Fibroblast of lung (primary cell): ENCODE data around the gene DNER.

ENCODE experiments used
- EZH2 ChIP-seq: IDR thresholded peaks from 2 replicates; pipeline ENCODE4 v1.5.1; 2012; ENCODE audit warnings: low read length, control low read depth, mild to moderate bottlenecking; ENCODE audit errors: missing control alignments
- TF ChIP-seq, protein P1 (sequence below), 2 donors: IDR thresholded peaks in 1 of 2; conservative IDR thresholded peaks in 1 of 2; 1 replicate in 1 of 2; 2 replicates in 1 of 2; pipeline ENCODE4 v1.5.1; 2011 to 2012; ENCODE audit warnings: low read length in 2 of 2, control low read depth in 1 of 2, inconsistent platforms in 1 of 2, low read depth in 1 of 2, mild to moderate bottlenecking in 1 of 2

DNA sequence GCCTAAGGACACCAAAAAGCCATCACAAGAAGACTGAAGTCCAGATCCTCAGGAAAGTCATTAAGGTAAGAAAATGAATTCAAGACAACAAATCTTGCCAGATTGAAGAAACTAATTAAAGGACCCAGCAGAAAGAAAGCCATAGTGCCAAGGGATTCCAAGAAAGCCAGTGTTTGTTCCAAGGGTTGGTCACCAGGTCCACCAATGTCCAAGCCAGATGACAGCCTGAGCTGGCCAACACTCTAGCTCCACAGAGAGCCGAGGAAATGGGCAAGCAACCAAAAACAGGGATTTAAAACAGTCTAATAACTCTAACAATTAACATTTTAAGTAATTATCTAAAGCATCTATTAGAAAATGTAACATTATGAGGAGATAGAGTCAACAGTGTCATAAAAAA lies 49.2 kb downstream of the DNER start:
- no peak for TF ChIP-seq EZH2
- TF ChIP-seq, protein P1, sequence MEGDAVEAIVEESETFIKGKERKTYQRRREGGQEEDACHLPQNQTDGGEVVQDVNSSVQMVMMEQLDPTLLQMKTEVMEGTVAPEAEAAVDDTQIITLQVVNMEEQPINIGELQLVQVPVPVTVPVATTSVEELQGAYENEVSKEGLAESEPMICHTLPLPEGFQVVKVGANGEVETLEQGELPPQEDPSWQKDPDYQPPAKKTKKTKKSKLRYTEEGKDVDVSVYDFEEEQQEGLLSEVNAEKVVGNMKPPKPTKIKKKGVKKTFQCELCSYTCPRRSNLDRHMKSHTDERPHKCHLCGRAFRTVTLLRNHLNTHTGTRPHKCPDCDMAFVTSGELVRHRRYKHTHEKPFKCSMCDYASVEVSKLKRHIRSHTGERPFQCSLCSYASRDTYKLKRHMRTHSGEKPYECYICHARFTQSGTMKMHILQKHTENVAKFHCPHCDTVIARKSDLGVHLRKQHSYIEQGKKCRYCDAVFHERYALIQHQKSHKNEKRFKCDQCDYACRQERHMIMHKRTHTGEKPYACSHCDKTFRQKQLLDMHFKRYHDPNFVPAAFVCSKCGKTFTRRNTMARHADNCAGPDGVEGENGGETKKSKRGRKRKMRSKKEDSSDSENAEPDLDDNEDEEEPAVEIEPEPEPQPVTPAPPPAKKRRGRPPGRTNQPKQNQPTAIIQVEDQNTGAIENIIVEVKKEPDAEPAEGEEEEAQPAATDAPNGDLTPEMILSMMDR (conservative IDR thresholded peaks at IDR 0.05 in 1 of 2, IDR thresholded peaks at IDR 0.05 in 1 of 2; ENCODE audit: low read depth in 1 of 2, low read length in 2 of 2) = no peak
